H1 (cell line): ENCODE measurements around the gene KLHDC4.
"Not testable (repeated sequence)": the region's sequence is repeated elsewhere in the genome, so short reads cannot be mapped to it uniquely, and the experiment has no call there.

Experiments used
- CTCF ChIP-seq, 3 experiments: IDR thresholded peaks; 1 replicate in 2 of 3; 2 replicates in 1 of 3; pipeline versions ENCODE4 v1.5.1 to v1.6.1; 2011; ENCODE audit warnings: low read length in 3 of 3, mild to moderate bottlenecking in 3 of 3, inconsistent platforms in 2 of 3, low read depth in 1 of 3, moderate library complexity in 1 of 3; ENCODE audit not compliant: insufficient read depth in 1 of 3; ENCODE audit errors: control extremely low read depth in 1 of 3
- EGR1 ChIP-seq: IDR thresholded peaks from 2 replicates; pipeline ENCODE4 v1.6.1; 2011; ENCODE audit warnings: low read depth, low read length, borderline replicate concordance
- JUN ChIP-seq: IDR thresholded peaks from 2 replicates; pipeline ENCODE4 v1.6.1; 2011; ENCODE audit warnings: low read depth, mild to moderate bottlenecking, improper control_type of control experiment, low read length
- POLR2AphosphoS5 ChIP-seq: IDR thresholded peaks from 2 replicates; pipeline ENCODE4 v1.6.1; 2011; ENCODE audit warnings: low read depth, low read length
- TAF1 ChIP-seq: IDR thresholded peaks from 2 replicates; pipeline ENCODE4 v1.6.1; 2011; ENCODE audit warnings: mild to moderate bottlenecking, low read depth, low read length
- ZNF274 ChIP-seq: IDR thresholded peaks from 2 replicates; pipeline ENCODE4 v1.7.0; 2012; ENCODE audit warnings: low read length, borderline replicate concordance; ENCODE audit errors: extremely low read depth

GRCh38 chr16:87767456-87767855 lies 1.7 kb upstream of the KLHDC4 start:
- TF ChIP-seq CTCF (IDR thresholded peaks at IDR 0.05; ENCODE audit: control extremely low read depth in 1 of 3, insufficient read depth in 1 of 3, low read depth in 1 of 3, low read length in 3 of 3); ZNF274; JUN; EGR1; POLR2AphosphoS5; TAF1: not testable (repeated sequence)
